ENCODE measurements around the gene NLK.

Gene NLK

DNA sequence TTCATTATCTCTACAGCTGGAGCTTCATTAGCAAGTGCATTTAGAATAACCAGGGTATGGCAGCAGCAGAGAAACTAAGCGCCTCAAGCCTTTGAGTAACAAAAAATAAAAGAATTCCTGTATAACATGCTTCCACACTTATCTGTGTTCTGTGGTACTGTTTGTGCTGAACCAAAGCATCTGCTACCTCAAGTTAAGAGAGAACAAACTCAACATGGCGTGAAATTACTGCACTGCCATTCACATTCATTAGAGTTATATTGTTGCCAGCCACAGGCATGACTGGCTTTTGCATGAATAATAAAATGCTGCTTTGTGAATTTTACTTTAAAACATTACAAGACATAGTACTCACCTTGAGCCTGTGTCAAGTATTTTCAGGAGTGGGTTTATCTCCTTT lies 76.6 kb downstream of the NLK start:
- no peak overlapping the region for H3K4me3 ChIP-seq (ENCODE audit: low read depth, low read length)
- TF ChIP-seq, protein P1, sequence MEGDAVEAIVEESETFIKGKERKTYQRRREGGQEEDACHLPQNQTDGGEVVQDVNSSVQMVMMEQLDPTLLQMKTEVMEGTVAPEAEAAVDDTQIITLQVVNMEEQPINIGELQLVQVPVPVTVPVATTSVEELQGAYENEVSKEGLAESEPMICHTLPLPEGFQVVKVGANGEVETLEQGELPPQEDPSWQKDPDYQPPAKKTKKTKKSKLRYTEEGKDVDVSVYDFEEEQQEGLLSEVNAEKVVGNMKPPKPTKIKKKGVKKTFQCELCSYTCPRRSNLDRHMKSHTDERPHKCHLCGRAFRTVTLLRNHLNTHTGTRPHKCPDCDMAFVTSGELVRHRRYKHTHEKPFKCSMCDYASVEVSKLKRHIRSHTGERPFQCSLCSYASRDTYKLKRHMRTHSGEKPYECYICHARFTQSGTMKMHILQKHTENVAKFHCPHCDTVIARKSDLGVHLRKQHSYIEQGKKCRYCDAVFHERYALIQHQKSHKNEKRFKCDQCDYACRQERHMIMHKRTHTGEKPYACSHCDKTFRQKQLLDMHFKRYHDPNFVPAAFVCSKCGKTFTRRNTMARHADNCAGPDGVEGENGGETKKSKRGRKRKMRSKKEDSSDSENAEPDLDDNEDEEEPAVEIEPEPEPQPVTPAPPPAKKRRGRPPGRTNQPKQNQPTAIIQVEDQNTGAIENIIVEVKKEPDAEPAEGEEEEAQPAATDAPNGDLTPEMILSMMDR (IDR thresholded peaks at IDR 0.05; ENCODE audit: low read depth, low read length, missing control alignments) = no peak

DNA sequence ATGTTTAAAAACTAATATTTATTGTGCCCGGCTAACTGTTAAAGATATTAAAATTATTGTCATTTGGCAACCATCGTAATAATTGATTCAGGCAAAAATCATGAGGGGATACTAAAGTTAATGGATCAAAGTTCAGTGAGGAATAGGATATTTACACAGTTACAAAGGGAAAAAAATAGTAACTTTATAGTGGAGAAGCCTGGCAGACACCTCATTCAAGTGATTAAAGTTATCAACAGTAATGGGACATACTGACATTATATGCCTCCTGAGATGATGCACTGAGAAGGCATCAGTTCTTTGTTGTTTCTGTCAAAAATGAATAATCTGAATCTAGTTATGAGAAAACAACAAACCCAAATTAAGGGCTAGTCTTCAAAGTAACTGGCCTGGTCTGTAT lies 77.1 kb downstream of the NLK start:
- TF ChIP-seq, protein P1 (IDR thresholded peaks at IDR 0.05; ENCODE audit: low read depth, low read length, missing control alignments) = no peak
- DNase-seq (ENCODE audit: low read depth) = no peak
- H3K4me3 ChIP-seq (ENCODE audit: low read depth, low read length) = no peak overlapping the region

More for the DNA sequence above, 76.6 kb downstream of the NLK start:
- no peak for DNase-seq (ENCODE audit: low read depth)

DNA sequence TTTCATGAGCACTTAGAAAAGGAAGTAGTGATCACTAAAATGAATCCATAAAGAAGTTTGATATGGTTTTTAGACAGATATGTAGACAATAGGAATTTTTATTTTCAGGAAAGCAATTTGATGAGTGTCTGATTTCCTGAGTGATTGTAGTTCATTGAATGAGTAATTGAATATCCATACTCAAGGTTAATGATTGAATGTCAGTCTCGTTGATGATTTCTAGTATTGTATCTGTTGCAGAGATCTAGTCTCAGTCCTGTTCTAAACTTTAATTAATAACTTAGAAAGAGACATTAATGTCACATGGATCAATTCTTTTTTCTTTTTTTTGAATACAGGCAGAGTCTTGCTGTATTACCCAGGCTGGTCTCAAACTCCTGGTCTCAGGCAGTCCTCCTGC lies 78.3 kb downstream of the NLK start:
- H3K4me3 ChIP-seq (ENCODE audit: low read depth, low read length) = no peak overlapping the region
- TF ChIP-seq, protein P1 (IDR thresholded peaks at IDR 0.05; ENCODE audit: low read depth, low read length, missing control alignments) = no peak
- DNase-seq (ENCODE audit: low read depth) = no peak

DNA sequence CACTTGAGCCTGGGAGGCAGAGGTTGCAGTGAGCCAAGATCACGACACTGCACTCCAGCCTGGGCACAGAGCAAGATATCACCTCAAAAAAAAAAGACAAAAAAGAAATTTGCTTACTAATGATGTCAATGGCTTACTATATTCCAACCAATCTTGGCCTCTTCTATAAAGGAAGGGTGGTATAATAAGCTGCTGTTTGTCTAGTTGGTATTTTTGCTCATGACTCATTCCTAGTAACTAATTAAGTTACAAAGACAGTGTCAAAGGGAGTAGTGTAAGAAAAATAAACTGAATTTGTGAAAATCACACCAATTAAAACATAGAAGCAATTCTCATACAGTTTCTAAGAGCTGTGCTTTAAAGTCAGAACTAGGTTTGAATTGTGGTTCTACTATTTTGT lies 82.5 kb downstream of the NLK start:
- no peak overlapping the region for H3K4me3 ChIP-seq (ENCODE audit: low read depth, low read length)
- TF ChIP-seq, protein P1 (IDR thresholded peaks at IDR 0.05; ENCODE audit: low read depth, low read length, missing control alignments) = no peak
- no peak for DNase-seq (ENCODE audit: low read depth)

DNA sequence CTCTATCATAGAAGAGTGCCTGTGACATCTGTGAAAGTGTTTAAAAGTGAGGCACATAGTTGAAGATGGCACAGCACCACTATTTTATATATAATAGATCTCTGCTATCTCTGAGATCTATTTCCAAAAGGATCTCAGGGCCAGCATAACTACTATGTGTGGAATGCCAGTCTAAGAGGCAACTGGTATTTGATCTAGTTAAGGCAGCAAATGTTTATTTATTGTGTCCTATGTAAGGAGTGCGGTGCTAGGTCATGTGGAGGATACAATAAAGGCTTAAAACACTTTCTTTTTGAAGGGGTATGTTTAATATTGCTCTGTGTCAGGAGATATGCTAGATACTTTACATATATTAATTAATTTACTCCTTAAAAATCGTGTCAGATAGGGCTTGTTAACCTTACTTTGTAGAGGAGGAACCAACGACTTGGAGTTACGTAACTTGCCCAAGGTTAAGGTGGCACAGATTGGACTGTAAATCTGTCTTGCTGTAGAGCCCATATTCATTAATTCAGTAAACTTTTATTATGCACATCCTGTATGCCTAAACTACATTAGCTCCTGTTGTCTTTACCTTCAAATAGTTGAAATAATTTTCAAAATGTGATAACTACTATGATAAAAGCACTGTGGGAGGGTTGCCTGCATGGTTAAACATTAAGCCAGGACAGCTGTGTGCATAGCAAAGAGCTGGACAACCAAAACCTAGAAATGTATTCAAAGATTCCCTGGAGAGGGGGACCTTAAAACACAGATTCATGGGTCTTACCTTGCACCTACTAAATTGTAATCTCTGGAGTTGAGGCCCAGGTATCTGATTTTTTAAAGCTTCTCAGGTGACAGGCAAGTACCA lies 83.3 kb downstream of the NLK start:
- TF ChIP-seq, protein P1 (IDR thresholded peaks at IDR 0.05; ENCODE audit: low read depth, low read length, missing control alignments) = no peak

DNA sequence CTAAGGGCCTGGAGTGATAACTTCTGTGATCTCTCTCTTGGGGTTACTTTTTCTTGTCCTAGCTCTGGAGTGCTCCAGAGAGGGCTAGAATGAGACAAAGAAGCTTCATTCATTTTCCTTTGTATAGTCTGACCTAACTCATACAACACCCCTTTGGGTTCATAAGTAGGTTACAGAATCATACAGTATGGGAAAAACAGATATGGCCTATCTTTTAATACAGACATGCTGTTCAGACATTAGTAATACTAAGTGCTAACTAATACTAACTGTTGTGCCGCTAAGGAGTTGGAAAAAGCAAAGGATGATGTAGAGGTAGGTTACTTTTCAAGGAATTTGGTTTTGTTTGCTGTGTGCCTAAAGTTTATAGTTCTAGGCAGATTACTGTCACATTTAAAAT lies 84.7 kb downstream of the NLK start:
- DNase-seq (ENCODE audit: low read depth) = no peak
- H3K4me3 ChIP-seq (ENCODE audit: low read depth, low read length) = no peak overlapping the region
- TF ChIP-seq, protein P1 (IDR thresholded peaks at IDR 0.05; ENCODE audit: low read depth, low read length, missing control alignments) = no peak

More for the DNA sequence above, 83.3 kb downstream of the NLK start:
- no peak for DNase-seq (ENCODE audit: low read depth)
- no peak overlapping the region for H3K4me3 ChIP-seq (ENCODE audit: low read depth, low read length)

DNA sequence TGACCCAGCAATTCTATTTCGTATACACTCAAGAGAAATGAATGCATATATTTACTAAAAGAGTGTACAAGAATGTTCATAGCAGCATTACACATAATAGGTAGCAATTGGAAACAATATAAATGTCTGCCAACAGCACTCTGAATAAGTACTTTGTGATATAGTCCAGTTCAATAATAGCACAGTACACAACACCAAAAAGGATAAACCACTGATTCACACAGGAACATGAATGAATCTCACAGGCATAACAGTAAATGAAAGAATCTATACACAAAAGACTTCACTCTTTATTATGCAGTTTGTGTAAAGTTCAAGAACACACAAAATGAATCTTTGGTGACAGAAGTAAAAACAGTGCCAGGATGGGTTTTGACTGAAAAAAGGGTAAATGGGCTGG lies 86.3 kb downstream of the NLK start:
- no peak for DNase-seq (ENCODE audit: low read depth)
- TF ChIP-seq, protein P1 (IDR thresholded peaks at IDR 0.05; ENCODE audit: low read depth, low read length, missing control alignments) = no peak
- H3K4me3 ChIP-seq (ENCODE audit: low read depth, low read length) = no peak overlapping the region

All from GM12864 (cell line).